GM12878 (cell line): ENCODE data around the gene PDLIM4. TPM values are rescaled to one million over a fixed set of nuclear protein-coding genes. Genes with fewer than 3 reads are reported as not detected.

Experiments used
- ATAC-seq: fragments of 200-7000 bp; cut with Tn5 transposase; 3 replicates; pipeline ENCODE4 v1.9.1; 2020; ENCODE audit warnings: mild to moderate bottlenecking, moderate library complexity
- BruUV-seq: library from RNA; stranded (reverse); fragments of 400-500 nt; replicated peaks from 2 replicates; lab custom pipeline; 2021; lab: Mats Ljungman, UMichigan
- CTCF ChIA-PET: fragments of 300-600 bp; sonication (Branson Sonifier 250); formaldehyde crosslinking; extraction: SDS; loops from one replicate; lab custom pipeline; 2021; ENCODE audit warnings: inconsistent platforms; lab: Yijun Ruan, JAX
- POLR2A ChIA-PET: fragments of 350-600 bp; formaldehyde crosslinking; extraction: SDS; loops from one replicate; lab custom pipeline; 2021; ENCODE audit warnings: inconsistent platforms; lab: Charles Lee
- RAD21 ChIA-PET: fragments of 300-600 bp; sonication (Branson Sonifier 250); formaldehyde crosslinking; loops from one replicate; lab custom pipeline; 2023; ENCODE audit warnings: antibody characterized with exemption; ENCODE audit not compliant: unreplicated experiment; lab: Charles Lee
- SMC1A ChIA-PET: fragments of 300-600 bp; sonication (Branson Sonifier 250); formaldehyde crosslinking; loops from one replicate; lab custom pipeline; 2023; ENCODE audit not compliant: unreplicated experiment, uncharacterized antibody; lab: Charles Lee
- DNase-seq: peaks from one replicate; pipeline ENCODE4 v3.0.0-alpha.2; 2011; ENCODE audit warnings: low read depth, low spot score
- FAIRE-seq: peaks from 3 replicates; lab custom pipeline; 2011; peaks lifted over from hg19 to GRCh38; lab: Jason Lieb, UNC
- H2AFZ ChIP-seq: 2 replicates; pipeline ENCODE4 v1.6.0; 2011; ENCODE audit warnings: low read depth, low read length, control low read depth; ENCODE audit not compliant: control insufficient read depth
- H3K27ac ChIP-seq: 2 replicates; pipeline ENCODE4 v1.5.1; 2011; ENCODE audit warnings: control low read depth; ENCODE audit not compliant: control insufficient read depth, insufficient read depth
- H3K27me3 ChIP-seq, 2 experiments: replicated peaks in 1 of 2; 2 replicates each; pipeline versions ENCODE4 v1.6.0 to v1.6.1; 2011; ENCODE audit warnings: low read length in 1 of 2; ENCODE audit not compliant: control insufficient read depth in 2 of 2, insufficient read depth in 2 of 2
- H3K36me3 ChIP-seq, 2 experiments: 2 replicates each; pipeline ENCODE4 v1.5.1; 2011; ENCODE audit warnings: low read length in 1 of 2; ENCODE audit not compliant: control insufficient read depth in 2 of 2, insufficient read depth in 2 of 2
- H3K4me1 ChIP-seq: 2 replicates; pipeline ENCODE4 v1.6.1; 2011; ENCODE audit warnings: mild to moderate bottlenecking, low read length, moderate library complexity, mixed read lengths; ENCODE audit not compliant: control insufficient read depth, insufficient read depth
- H3K4me2 ChIP-seq: 2 replicates; pipeline ENCODE4 v1.6.0; 2011; ENCODE audit warnings: control low read depth; ENCODE audit not compliant: control insufficient read depth, insufficient read depth
- H3K4me3 ChIP-seq: fragments of 200-600 bp; sonication (generic); 2 replicates; pipeline ENCODE4 v1.5.1; 2016
- H3K79me2 ChIP-seq: 2 replicates; pipeline ENCODE4 v1.6.0; 2011; ENCODE audit warnings: low read length; ENCODE audit not compliant: control insufficient read depth, insufficient read depth
- H3K9ac ChIP-seq: 2 replicates; pipeline ENCODE4 v1.8.0; 2011; ENCODE audit warnings: low read length, control low read depth, mixed read lengths; ENCODE audit not compliant: control insufficient read depth, insufficient read depth
- H3K9me3 ChIP-seq: replicated peaks from 3 replicates; pipeline ENCODE4 v1.5.1; 2011; ENCODE audit warnings: mild to moderate bottlenecking, low read length; ENCODE audit not compliant: control insufficient read depth, insufficient read depth
- H4K20me1 ChIP-seq: 2 replicates; pipeline ENCODE4 v1.6.0; 2011; ENCODE audit not compliant: control insufficient read depth, insufficient read depth
- BACH1 ChIP-seq: fragments of 450-650 bp; IDR thresholded peaks from 2 replicates; pipeline ENCODE4 v1.6.1; 2017; ENCODE audit warnings: mild to moderate bottlenecking, borderline replicate concordance
- BMI1 ChIP-seq: fragments of 450-650 bp; IDR thresholded peaks from 2 replicates; pipeline ENCODE4 v1.6.1; 2016; ENCODE audit warnings: mild to moderate bottlenecking, moderate library complexity, borderline replicate concordance
- CBX5 ChIP-seq: sonication (generic); IDR thresholded peaks from 2 replicates; pipeline ENCODE4 v1.6.1; 2016; ENCODE audit warnings: low read depth, moderate library complexity, mild to moderate bottlenecking, inconsistent platforms
- HDAC2 ChIP-seq: fragments of 200-600 bp; sonication (generic); IDR thresholded peaks from 2 replicates; pipeline ENCODE4 v1.6.1; 2017
- MXI1 ChIP-seq: fragments of 150-350 bp; IDR thresholded peaks from 2 replicates; pipeline ENCODE4 v1.6.1; 2011; ENCODE audit warnings: low read depth, mild to moderate bottlenecking, inconsistent platforms, low read length, improper control_type of control experiment
- NFIC ChIP-seq: IDR thresholded peaks from 2 replicates; pipeline ENCODE4 v1.6.1; 2012; ENCODE audit warnings: low read depth, mild to moderate bottlenecking, inconsistent platforms, low read length, moderate library complexity
- NR2C1 ChIP-seq: fragments of 450-650 bp; IDR thresholded peaks from 2 replicates; pipeline ENCODE4 v1.6.1; 2017; ENCODE audit warnings: antibody characterized with exemption, mild to moderate bottlenecking, moderate library complexity
- NR2C2 ChIP-seq: IDR thresholded peaks from 2 replicates; pipeline ENCODE4 v1.6.1; 2011; ENCODE audit warnings: borderline replicate concordance, low read depth; ENCODE audit not compliant: control insufficient read depth, insufficient read length
- RCOR1 ChIP-seq: conservative IDR thresholded peaks from 2 replicates; pipeline ENCODE4 v1.6.1; 2012; ENCODE audit warnings: low read depth, low read length, improper control_type of control experiment
- SMC3 ChIP-seq: IDR thresholded peaks from 2 replicates; pipeline ENCODE4 v1.6.1; 2011; ENCODE audit warnings: low read length, improper control_type of control experiment, borderline replicate concordance
- SREBF1 ChIP-seq: IDR thresholded peaks from 2 replicates; pipeline ENCODE4 v1.6.1; 2012; ENCODE audit warnings: mild to moderate bottlenecking, low read length
- WRNIP1 ChIP-seq: IDR thresholded peaks from 2 replicates; pipeline ENCODE4 v1.6.1; 2011; ENCODE audit warnings: low read depth, low read length, improper control_type of control experiment, borderline replicate concordance
- ZNF622 ChIP-seq: fragments of 450-650 bp; IDR thresholded peaks from 2 replicates; pipeline ENCODE4 v1.6.1; 2017; ENCODE audit warnings: mild to moderate bottlenecking, inconsistent platforms
- ZZZ3 ChIP-seq: IDR thresholded peaks from 2 replicates; pipeline ENCODE4 v1.6.1; 2011; ENCODE audit warnings: low read depth; ENCODE audit not compliant: control insufficient read depth, insufficient read length
- WGBS: methylation state at CpG from one replicate; pipeline ENCODE4 v1.1.6; 2016; ENCODE audit warnings: low lambda C conversion rate; ENCODE audit not compliant: insufficient replicate concordance, insufficient coverage; ENCODE audit errors: missing lambda C conversion rate; 5-methylcytosine and 5-hydroxymethylcytosine counted together
- in situ Hi-C: fragments of 300-500 bp; cut with MboI; formaldehyde crosslinking; loops from 9 replicates; pipeline ENCODE4 v1.14.3; 2018; ENCODE audit warnings: mixed read lengths
- intact Hi-C: fragments of 100-400 bp; cut with micrococcal nuclease; formaldehyde crosslinking; loops from one replicate; pipeline ENCODE4 v1.14.2; 2022; ENCODE audit not compliant: unreplicated experiment
- polyA plus RNA-seq, 11 experiments: library from polyadenylated mRNA; depleted of rRNA in 4 of 11; unstranded in 6 of 11; stranded (reverse) in 5 of 11; fragments of >200 nt; fragmentation: Nextera tagmentation in 4 of 11; fragmentation: Illumina TruSeq in 1 of 11; extraction: Ambion mirVana in 4 of 11; extraction: Trizol in 1 of 11; gene quantifications; 1 replicate in 1 of 11; 2 replicates in 10 of 11; pipeline versions ENCODE4 v1.2.1 to v1.2.3, GENCODE V29; 2011 to 2016; ENCODE audit warnings: inconsistent platforms in 2 of 11, missing spikeins in 2 of 11, low read depth in 1 of 11
- total RNA-seq, 4 experiments: library from RNA; depleted of rRNA in 3 of 4; stranded (reverse); fragments of >200 nt in 3 of 4; fragmentation: Illumina TruSeq in 1 of 4; extraction: Trizol in 1 of 4; gene quantifications; 2 replicates each; pipeline versions ENCODE4 v1.2.1 to v1.2.3, GENCODE V29; 2013 to 2021
- TF ChIP-seq, protein P1 (sequence below): fragments of 450-650 bp; IDR thresholded peaks from 2 replicates; pipeline ENCODE4 v1.6.1; 2018; ENCODE audit warnings: mild to moderate bottlenecking, low read depth, moderate library complexity; ENCODE audit not compliant: partially characterized antibody

The PDLIM4 gene
- total and polyA plus RNA-seq, 10 of the 15 experiments (the other 5 are each of a cell fraction or from before 2014, with no cell fraction given), result 0.13 to 1.7 (median 0.39) TPM; not detected in 3

DNA sequence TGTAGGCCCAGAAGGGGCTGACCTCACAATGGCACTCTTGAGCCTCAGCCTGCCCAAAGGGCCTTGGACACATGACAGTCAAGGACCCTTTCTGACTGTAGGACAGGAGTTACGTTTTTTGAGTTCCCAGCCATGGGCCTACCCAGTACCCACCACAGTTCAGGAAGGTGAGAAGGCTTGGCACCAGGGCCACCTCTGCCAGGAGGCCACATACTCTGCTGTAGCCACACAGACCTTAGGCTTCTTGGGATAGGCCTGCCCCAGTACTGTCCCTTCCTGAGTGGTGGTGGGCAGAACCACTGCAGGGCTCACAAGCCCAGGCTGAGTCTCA is 12.8 kb downstream of the PDLIM4 start (continued):
- no peak for TF ChIP-seq WRNIP1
- no peak for TF ChIP-seq SREBF1

DNA sequence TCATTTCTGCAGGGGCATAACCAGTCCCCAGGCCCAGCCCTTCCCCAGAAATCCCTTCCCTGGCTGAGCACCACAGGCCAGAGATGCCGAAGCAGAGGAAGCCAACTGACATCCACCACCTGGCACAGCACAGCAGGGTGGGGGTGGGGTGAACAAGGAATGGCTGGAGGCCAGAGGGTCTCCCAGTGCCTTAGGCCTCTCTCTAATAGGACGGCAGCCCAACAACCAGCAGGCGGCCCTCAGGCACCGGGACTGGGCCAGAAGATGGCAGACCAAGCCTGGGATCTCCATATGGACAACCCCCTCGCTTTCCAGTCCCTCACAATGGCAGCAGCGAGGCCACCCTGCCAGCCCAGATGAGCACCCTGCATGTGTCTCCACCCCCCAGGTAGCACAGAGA is 13.2 kb downstream of the PDLIM4 start:
- no peaks in the 10 kb centered on the region for H3K27me3 ChIP-seq
- RAD21 ChIA-PET, result no interaction called here
- POLR2A ChIA-PET, result interaction anchor here (1.1 to 3.3 kb wide), 2 partner anchors 23 to 33 kb away, joined by 3 to 10 read pairs; partner anchors contain the start of gene SLC22A4
- H3K4me2 ChIP-seq, result no peak overlapping the region
- in situ Hi-C loops (no loop called here), intact Hi-C loops (loop anchor here (5.0 kb wide), 2 partner anchors 102 to 232 kb away; no protein-coding TSS in a partner anchor)
- no peaks in the 10 kb centered on the region for H3K9me3 ChIP-seq
- no peak overlapping the region for H2AFZ ChIP-seq
- no peaks in the 10 kb centered on the region for H4K20me1 ChIP-seq
- FAIRE-seq (no peak), DNase-seq (no peak), ATAC-seq (no peak)
- H3K36me3 ChIP-seq, result no peaks in the 10 kb centered on the region
- CTCF ChIA-PET, result interaction anchor here (2.2 kb wide), 1 partner anchor 81 kb away, joined by 5 read pairs; no protein-coding TSS in a partner anchor
- TF ChIP-seq SMC3, result no peak
- TF ChIP-seq ZZZ3, result no peak
- no peak for TF ChIP-seq NFIC
- TF ChIP-seq NR2C2, result no peak
- no peak for TF ChIP-seq MXI1
- no peak for TF ChIP-seq HDAC2
- no peak for TF ChIP-seq BMI1
- no peak for TF ChIP-seq CBX5
- TF ChIP-seq ZNF622, result no peak
- TF ChIP-seq BACH1, result no peak
- no peak for TF ChIP-seq NR2C1
- no peak for TF ChIP-seq RCOR1
- TF ChIP-seq, protein P1, sequence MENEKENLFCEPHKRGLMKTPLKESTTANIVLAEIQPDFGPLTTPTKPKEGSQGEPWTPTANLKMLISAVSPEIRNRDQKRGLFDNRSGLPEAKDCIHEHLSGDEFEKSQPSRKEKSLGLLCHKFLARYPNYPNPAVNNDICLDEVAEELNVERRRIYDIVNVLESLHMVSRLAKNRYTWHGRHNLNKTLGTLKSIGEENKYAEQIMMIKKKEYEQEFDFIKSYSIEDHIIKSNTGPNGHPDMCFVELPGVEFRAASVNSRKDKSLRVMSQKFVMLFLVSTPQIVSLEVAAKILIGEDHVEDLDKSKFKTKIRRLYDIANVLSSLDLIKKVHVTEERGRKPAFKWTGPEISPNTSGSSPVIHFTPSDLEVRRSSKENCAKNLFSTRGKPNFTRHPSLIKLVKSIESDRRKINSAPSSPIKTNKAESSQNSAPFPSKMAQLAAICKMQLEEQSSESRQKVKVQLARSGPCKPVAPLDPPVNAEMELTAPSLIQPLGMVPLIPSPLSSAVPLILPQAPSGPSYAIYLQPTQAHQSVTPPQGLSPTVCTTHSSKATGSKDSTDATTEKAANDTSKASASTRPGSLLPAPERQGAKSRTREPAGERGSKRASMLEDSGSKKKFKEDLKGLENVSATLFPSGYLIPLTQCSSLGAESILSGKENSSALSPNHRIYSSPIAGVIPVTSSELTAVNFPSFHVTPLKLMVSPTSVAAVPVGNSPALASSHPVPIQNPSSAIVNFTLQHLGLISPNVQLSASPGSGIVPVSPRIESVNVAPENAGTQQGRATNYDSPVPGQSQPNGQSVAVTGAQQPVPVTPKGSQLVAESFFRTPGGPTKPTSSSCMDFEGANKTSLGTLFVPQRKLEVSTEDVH, result no peak
- H3K4me3 ChIP-seq, result no peak overlapping the region
- no peak overlapping the region for H3K9ac ChIP-seq
- no peak overlapping the region for H3K27ac ChIP-seq
- no peaks in the 10 kb centered on the region for H3K79me2 ChIP-seq
- peaks cover 34% of the 10 kb centered on the region for H3K4me1 ChIP-seq
- WGBS, result 62% methylated on average over 6 of the region's 6 CpGs
- no TSS peak for BruUV-seq
- SMC1A ChIA-PET, result interaction anchor here (4.3 kb wide), 1 partner anchor 31 kb away, joined by 33 read pairs; no protein-coding TSS in a partner anchor
